Stimulated activated CD8-positive, alpha-beta memory T cell treated with anti-CD3 and anti-CD28 coated beads, Interleukin-2, amount 100 ng/mL, for 48 hours (primary cell): Measurements from ENCODE around the gene TRMT10B.

Experiments
- DNase-seq, 2 donors: peaks; one replicate each; pipeline ENCODE4 v3.0.0-alpha.2; 2020; ENCODE audit warnings: low read depth in 2 of 2

The TRMT10B gene, protein sequence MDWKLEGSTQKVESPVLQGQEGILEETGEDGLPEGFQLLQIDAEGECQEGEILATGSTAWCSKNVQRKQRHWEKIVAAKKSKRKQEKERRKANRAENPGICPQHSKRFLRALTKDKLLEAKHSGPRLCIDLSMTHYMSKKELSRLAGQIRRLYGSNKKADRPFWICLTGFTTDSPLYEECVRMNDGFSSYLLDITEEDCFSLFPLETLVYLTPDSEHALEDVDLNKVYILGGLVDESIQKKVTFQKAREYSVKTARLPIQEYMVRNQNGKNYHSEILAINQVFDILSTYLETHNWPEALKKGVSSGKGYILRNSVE

DNA sequence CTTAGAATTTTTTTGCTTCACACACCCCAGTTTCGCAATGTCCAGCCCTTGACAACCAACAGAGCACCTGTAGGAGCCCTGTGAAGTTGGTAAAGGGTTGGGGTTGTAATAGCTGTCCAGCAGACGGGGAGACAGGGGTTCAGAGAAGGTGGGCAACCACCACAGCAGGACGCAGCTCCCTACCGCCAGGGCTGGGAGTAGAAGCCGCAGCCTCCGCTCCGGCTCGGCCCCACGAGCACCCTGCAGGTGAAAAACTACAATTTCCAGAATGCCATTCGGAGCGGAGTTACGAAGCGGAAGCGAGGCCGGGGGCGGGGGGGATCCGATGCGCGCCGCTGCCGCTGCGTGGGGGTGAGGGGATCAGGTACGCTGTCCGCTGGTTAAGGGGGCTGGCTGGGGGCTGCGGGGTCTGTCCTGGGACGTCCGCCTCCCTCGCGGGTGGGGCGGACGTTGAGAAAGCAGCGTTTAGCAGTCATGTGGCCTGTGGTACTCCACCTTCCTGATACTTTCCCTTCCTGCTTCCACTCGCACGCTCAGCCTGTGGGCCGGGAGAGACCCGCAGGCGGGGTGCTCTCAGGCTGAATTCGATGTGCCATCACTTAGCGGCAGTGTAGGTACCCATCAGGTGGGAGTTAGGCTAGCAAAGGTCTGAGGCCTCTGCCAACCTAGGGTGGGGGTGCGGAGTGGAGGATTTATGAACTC, at the start of gene TRMT10B:
TSS of gene TRMT10B (plus strand) at position 317 of the 702 bp plus-strand sequence. CDS start 8,127 bp downstream, outside the sequence.
- peak; percentile 61 to 65 for DNase-seq

DNA sequence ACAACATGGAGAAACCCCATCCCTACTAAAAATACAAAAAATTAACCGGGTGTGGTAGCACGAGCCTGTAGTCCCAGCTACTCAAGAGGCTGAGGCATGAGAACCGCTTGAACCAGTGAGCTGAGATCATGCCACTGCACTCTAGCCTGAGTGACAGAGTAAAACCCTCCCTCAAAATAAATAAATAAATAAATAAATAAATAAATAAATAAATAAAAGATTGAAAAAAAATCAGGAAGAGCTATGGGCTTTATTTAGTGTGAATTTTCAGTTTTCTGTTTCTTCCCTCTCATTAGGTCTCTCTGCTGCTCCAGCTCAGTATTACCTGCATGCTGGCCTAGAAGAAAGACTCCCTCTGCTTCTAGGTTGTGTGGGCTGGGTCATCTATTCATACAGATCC, 47.8 kb upstream of the TRMT10B start:
- DNase-seq, result no peak

GRCh38 chr9:37706290-37706689, 47.3 kb upstream of the TRMT10B start:
- no peak for DNase-seq

DNA sequence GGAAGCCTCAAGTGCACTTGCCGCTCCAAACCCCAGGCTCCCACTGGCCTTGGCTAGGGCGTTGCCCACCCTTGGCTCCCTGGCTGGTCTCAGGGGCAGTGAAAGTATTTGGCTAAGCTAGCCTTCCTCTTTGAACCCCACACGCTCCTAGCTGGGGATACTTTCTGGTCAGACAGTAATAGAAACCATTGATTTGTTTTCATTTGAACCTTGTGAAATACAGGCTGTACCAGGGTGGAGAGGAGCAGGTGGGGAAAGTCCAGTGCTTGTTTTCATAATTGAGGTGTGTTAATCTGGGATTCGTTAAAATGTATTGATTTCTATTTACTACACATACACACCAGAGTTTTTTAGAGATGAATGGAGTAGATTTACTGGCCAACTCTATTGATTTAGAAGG, 45.9 kb upstream of the TRMT10B start:
- no peak for DNase-seq

DNA sequence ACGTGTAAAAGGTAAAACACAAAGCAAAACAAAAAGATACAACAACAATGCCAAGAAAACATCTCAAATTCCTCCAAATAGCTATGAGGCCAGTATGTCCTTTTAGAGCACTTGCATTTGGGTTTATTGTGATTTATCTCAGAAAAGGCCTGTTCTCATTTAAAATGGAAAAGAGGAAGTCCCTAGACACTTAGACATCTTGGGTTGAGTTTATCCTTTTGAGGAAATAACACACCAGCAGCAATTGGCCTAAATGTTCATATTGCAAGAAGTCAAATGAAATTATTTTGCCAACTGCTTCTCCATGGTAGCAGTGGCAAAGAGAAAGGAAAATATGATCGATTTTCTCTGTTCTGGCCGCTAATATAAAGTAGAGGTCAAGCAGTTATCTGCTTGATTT, 43.6 kb upstream of the TRMT10B start:
- no peak for DNase-seq

DNA sequence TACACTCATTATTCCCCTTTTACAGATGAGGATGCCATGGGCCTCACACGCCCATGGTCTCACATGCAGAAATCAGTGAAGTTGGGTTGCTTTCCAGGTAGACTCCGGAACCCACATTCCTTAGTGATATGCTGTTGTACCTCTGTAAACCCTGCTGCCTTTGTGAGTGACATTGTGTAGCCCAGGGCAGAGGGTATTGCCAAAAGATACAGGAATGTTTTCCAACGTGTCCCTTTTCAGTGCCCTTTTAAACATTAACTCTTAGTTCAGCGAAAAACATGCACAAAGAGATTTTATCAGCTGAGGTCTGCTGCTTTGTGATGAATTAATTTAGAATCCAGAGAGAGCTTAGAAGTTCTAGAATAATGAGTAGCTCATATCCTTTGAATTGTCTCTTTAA, 38.3 kb upstream of the TRMT10B start:
- DNase-seq, result no peak

- DNase-seq, result no peak
Observed at GRCh38 chr9:37715991-37716505, 37.6 kb upstream of the TRMT10B start.

- DNase-seq, result no peak
Observed at GRCh38 chr9:37719526-37719925, 34.1 kb upstream of the TRMT10B start.

GRCh38 chr9:37727013-37727412, 26.6 kb upstream of the TRMT10B start:
- no peak for DNase-seq

- DNase-seq, result no peak
Observed at GRCh38 chr9:37729499-37729898, 24.1 kb upstream of the TRMT10B start.

DNA sequence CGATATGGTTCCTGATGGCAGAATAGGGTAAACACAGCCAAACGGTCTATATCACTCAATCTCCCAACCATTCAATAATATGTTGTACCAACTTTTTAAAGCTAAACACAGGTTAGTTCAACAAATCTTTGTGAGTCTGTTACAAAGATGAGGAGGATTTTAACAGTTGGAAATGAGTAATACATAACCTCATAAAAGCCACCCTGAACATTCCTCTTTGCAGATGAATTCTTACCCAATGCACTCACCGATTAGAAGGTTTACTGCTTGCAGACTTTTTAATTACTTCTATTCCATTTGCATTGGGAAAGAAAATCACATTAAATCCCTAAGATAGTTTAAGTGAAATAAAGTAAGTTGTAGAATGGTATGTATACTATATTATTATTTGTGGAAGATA, 23.3 kb upstream of the TRMT10B start:
- no peak for DNase-seq

GRCh38 chr9:37730839-37731238, 22.8 kb upstream of the TRMT10B start:
- DNase-seq, result no peak

DNA sequence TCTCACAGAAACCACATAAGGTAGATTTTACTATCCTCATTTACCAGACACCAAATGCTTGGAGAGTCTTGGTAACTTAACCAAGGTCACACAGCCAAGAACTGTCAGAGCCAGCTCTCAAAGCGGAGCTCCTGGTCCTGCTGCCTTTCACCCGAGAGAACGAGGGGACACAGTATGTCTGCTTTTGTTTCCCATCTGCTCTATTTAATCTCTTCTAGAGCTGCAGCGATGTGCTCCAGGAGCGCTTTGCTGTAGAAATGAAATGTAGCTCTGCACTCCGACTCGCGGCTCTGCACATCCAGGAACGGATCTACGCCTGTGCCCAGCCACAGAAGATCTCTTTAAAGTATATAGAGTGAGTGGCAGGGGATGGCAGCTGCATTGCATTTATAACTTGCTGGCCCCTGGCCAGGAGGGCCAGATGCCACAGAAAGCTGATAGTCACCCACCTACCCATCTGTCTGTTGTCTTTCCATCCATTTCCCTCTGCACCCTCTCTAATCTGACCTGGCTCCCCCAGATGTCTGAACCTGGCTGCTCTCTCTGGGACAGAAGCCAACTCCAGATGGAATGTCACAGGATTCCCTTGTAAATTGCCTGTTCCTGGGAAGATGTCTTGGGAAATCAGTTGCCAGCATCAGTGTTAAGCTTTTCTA, 21.4 kb upstream of the TRMT10B start:
- DNase-seq, result no peak

DNA sequence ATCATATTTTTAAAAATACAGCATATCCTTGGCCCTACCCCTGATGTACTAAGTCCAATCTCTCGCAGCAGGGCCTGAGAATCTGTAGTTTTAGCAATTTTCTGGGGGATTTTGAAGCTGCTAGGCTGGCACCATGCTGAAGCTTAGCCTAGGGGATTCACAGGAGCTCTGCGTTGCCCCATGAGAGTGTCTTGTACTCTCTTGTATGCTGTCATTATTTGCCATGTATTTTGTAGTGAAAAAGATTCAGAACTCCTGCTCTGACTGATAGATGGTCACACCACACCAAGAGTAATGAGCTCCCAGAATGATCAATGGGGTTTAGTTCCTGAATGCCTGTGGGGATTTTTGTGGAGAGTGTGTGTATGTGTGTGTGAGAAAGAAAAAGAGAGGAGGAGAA, 20.7 kb upstream of the TRMT10B start:
- DNase-seq, result no peak

DNA sequence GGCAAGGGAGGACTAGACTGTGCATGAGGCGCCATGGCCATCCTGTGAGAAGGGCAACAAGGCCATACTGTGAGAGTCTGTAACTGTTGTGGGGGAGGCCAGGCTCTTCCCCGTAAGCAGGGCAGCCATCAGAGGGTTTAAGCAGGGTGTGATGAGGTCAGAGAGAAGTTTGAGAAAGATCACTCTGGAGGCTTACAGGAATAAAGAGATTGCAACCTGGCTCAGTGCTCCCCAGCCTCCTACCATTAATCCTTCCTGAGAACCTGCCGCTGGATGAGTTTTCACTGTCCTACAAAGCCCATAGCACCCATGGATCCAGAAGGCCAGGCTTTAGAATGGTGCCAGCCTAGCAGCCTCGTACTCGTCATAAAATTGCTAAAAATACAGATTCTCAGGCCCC, 14.4 kb upstream of the TRMT10B start:
- DNase-seq, result no peak

DNA sequence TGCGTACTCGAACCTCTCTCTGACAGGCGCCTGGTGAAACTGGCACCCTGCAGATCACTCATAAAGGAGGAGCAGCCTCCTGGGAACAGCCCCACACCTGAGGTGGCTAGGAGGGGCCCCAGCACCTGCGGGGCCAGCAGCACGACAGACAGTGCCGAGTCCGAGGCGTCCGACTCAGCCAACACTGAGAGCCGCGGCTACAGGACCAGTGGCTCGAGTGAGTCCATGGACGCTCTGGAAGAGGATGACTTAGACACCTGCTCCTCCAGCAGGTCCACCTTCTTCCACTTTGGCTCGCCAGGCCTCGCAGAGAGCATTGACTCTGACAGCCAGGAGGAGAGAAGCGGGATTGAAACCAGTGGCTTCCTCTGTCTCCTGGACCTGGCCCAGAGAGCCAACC, 13.5 kb upstream of the TRMT10B start:
- no peak for DNase-seq

GRCh38 chr9:37740631-37741328, 12.8 kb upstream of the TRMT10B start:
- no peak for DNase-seq

DNA sequence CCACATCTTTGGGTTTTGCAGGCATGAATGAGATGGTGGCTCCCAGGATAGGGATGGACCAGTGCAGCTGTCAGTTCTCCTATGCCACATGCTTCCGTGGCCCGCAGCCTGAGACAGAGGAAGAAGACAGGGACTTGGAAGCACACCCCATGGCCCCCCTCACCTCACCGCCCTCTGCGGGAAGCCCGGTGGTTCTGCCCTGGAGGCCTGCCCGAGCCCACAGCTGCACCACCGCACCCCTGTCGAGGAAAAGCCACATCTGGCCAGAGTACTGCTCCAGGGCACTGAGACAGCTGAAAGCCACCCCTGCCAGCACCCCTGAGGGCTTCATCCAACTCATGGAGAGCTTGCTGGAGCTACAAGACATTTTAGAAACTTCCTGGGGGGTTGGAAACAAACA, 7.6 kb upstream of the TRMT10B start:
- no peak for DNase-seq

DNA sequence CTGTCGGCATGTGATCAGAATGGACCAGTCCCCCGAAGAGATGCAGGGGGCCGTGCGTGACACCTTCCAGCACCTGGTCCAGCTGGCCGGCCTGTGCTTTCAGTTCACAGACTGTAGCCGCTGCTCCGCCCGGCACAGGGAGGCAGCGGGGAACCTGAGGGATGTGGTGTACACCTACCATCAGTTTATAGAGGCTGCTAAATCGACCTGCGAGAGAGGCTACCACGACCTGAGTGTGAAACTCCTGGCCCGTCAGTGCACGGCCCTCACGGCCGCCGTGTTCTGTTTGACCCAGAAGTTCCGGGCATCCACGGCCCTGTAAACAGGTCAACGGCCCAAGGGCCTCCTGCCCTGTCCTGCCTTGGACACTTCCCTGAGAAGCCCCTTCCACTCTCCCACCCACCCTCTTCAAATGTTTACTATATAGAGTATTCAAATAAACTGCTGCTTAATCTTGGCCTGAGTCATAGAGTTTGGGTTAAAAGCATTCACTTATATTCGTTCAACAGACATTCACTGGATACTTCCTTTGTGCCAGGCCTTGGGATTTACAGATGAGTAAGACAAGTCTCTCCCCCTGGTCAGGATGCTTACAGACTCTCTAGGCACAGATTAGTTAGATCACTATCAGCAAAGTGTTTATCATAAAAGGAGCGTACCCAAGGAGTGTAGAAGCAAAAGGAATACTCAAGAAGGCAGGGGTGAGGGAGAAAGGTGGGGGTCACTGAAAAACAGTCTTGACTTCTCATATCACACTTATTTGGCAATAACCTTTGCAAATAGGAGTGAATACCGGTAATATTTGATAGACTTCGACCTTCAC, 6.9 kb upstream of the TRMT10B start:
- no peak for DNase-seq

DNA sequence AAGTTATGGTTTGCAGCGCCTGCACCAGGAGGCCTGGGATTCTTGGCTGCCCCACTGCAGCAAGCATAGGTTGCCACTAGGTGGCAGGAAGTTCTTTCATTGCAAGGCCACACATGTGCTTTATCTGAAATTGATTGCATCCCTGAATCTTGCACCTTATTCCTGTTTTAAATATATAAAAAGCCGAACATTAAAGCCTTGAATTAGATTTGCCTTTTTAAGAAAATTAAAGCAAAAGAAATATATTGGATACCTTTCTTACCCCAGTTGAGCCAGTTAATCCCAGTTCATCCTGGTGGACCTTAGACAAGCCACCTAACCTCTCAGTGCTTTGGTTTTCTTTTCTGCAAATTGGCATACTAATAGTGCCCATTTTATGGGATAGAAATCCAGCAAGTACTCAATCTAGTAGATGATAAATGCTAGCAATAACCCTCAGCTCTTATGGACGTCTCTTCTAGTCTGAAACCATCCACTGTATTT, 6.3 kb upstream of the TRMT10B start:
- DNase-seq, result peak; percentile 20 to 28

DNA sequence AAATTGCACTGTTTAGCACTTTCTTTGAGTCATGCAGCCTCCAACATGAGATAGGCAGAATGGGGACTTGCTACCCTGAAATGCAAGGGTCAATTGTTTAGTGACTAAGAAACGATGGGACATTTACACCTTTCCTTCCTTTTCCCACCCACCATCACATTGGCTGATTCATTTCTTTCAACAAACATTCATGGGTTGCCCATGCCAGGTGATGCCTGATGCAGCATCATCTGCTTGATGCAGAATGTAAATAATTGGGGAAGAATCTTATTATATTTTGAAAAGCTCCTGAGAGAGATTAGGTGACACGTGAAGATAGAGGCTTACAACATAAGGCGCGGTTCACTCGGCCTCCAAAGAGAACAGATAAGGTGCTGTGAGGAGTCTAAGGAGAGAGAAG, 4.5 kb upstream of the TRMT10B start:
- DNase-seq, result no peak
